ENCODE data around the gene KDELR3. TPM values are rescaled to one million over a fixed set of nuclear protein-coding genes. Genes with fewer than 3 reads are reported as not detected.

Gene KDELR3
- total and polyA plus RNA-seq, 10 of the 15 experiments (the other 5 are each of a cell fraction or from before 2014, with no cell fraction given): 0.15 to 0.98 (median 0.25) TPM; not detected in 1

GRCh38 chr22:38456272-38456835 lies 11.5 kb upstream of the KDELR3 start (continued):
- TF ChIP-seq WRNIP1 (IDR thresholded peaks at IDR 0.05; ENCODE audit: borderline replicate concordance, low read depth, low read length): no peak
- TF ChIP-seq PAX8 (IDR thresholded peaks at IDR 0.05): no peak
- no peak for TF ChIP-seq MXI1 (IDR thresholded peaks at IDR 0.05; ENCODE audit: low read depth, low read length)

- no peaks in the 10 kb centered on the region for H3K36me3 ChIP-seq (ENCODE audit: control insufficient read depth in 2 of 2, insufficient read depth in 2 of 2, low read length in 1 of 2)
- H3K4me2 ChIP-seq (ENCODE audit: control insufficient read depth, insufficient read depth): no peak overlapping the region
- H4K20me1 ChIP-seq (ENCODE audit: control insufficient read depth, insufficient read depth): peaks cover 3% of the 10 kb centered on the region; the same call in 1 of the 2 replicates
- ChIA-PET SMC1A (ENCODE audit: uncharacterized antibody, unreplicated experiment) (no interaction called here), RAD21 (ENCODE audit: unreplicated experiment) (no interaction called here), POLR2A (no interaction called here), CTCF (no interaction called here)
- WGBS (ENCODE audit: insufficient coverage, insufficient replicate concordance, low lambda C conversion rate, missing lambda C conversion rate): 60% methylated on average over 14 of the region's 14 CpGs
- TF ChIP-seq PML (IDR thresholded peaks at IDR 0.05; ENCODE audit: low read length) (no peak), POLR2AphosphoS2 (IDR thresholded peaks at IDR 0.05; ENCODE audit: low read depth, low read length) (no peak), SPI1 (IDR thresholded peaks at IDR 0.05; ENCODE audit: borderline replicate concordance, insufficient read depth, low read depth, low read length) (no peak), MLLT1 (IDR thresholded peaks at IDR 0.05) (no peak), ZNF217 (IDR thresholded peaks at IDR 0.05) (no peak), ZNF384 (IDR thresholded peaks at IDR 0.05; ENCODE audit: borderline replicate concordance, low read depth, low read length) (no peak), YY1 (IDR thresholded peaks at IDR 0.05; ENCODE audit: low read depth, low read length) (no peak), ATF2 (IDR thresholded peaks at IDR 0.05; ENCODE audit: low read length) (no peak)
- BruUV-seq (replicated peaks): no TSS peak
- H3K4me3 ChIP-seq: no peak overlapping the region
- FAIRE-seq (no peak), ATAC-seq (no peak), DNase-seq (ENCODE audit: low read depth, low spot score) (no peak)
- peaks cover 6% of the 10 kb centered on the region; the same call in 1 of the 2 replicates for H3K4me1 ChIP-seq (ENCODE audit: control insufficient read depth, insufficient read depth, low read length)
- in situ Hi-C loops (cut with MboI) (no loop called here), intact Hi-C loops (cut with micrococcal nuclease; ENCODE audit: unreplicated experiment) (no loop called here)
- H3K9ac ChIP-seq (ENCODE audit: control insufficient read depth, insufficient read depth, low read length): no peak overlapping the region
- no peak overlapping the region for H2AFZ ChIP-seq (ENCODE audit: control insufficient read depth, low read depth, low read length)
- H3K27me3 ChIP-seq (replicated peaks in 1 of 2; ENCODE audit: control insufficient read depth in 2 of 2, insufficient read depth in 2 of 2, low read length in 1 of 2): peaks cover 20 to 22% of the 10 kb centered on the region in 2 experiments
- no peak overlapping the region for H3K27ac ChIP-seq (ENCODE audit: control insufficient read depth, insufficient read depth)
- no peaks in the 10 kb centered on the region for H3K9me3 ChIP-seq (replicated peaks; ENCODE audit: control insufficient read depth, insufficient read depth, low read length)
- H3K79me2 ChIP-seq (ENCODE audit: control insufficient read depth, insufficient read depth, low read length): no peaks in the 10 kb centered on the region
Observed at GRCh38 chr22:38456841-38457699, 10.8 kb upstream of the KDELR3 start.
